Epithelial cell of esophagus (primary cell): Measurements from ENCODE around the gene TSGA10.

Experiments used
- DNase-seq: peaks from one replicate; pipeline ENCODE4 v3.0.0; 2010; ENCODE audit warnings: low read depth
- H3K4me3 ChIP-seq: 2 replicates; pipeline ENCODE4 v1.5.1; 2011; ENCODE audit warnings: mild to moderate bottlenecking, low read length, control low read depth
- TF ChIP-seq, protein P1 (sequence below): IDR thresholded peaks from 2 replicates; pipeline ENCODE4 v1.5.1; 2011; ENCODE audit warnings: low read depth, mild to moderate bottlenecking, low read length, control low read depth, inconsistent platforms; ENCODE audit not compliant: insufficient read depth; ENCODE audit errors: missing control alignments

TSGA10 gene

DNA sequence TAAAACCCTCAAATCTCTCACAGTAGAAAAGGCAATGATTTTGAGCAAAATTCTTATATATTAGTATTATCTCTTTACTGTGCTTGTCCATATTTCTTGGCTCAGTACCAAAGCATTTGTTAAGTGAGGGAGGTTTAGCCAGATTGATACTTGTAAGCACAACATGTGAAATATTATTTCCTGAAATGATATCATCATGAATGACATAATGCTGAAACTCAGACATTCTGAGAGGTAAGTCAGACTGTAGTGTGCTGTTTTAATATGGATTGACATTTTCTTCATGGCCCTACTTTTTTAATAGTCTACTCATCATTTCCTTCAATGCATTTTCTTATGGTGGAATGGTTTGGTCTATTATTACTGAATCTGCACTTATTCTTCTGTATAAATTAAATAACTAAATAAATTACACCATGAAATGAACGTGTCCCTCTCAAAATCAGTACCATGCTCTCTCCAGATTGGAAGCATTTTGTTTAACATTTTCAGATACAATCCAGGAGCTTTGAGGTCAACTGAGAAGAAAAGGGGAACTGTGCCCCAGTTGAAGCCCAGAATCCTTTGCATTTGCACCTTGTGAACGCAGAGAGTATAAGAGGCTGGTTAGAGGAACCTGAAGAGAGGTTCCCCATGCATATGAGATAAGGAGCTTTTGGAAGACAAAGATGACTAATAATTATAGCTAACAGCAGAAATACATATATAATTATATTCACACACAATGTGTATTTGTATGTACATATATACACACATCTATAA lies 168.7 kb downstream of the TSGA10 start:
- peak; percentile 78 for DNase-seq
- TF ChIP-seq, protein P1, sequence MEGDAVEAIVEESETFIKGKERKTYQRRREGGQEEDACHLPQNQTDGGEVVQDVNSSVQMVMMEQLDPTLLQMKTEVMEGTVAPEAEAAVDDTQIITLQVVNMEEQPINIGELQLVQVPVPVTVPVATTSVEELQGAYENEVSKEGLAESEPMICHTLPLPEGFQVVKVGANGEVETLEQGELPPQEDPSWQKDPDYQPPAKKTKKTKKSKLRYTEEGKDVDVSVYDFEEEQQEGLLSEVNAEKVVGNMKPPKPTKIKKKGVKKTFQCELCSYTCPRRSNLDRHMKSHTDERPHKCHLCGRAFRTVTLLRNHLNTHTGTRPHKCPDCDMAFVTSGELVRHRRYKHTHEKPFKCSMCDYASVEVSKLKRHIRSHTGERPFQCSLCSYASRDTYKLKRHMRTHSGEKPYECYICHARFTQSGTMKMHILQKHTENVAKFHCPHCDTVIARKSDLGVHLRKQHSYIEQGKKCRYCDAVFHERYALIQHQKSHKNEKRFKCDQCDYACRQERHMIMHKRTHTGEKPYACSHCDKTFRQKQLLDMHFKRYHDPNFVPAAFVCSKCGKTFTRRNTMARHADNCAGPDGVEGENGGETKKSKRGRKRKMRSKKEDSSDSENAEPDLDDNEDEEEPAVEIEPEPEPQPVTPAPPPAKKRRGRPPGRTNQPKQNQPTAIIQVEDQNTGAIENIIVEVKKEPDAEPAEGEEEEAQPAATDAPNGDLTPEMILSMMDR: no peak
- no peak overlapping the region for H3K4me3 ChIP-seq

DNA sequence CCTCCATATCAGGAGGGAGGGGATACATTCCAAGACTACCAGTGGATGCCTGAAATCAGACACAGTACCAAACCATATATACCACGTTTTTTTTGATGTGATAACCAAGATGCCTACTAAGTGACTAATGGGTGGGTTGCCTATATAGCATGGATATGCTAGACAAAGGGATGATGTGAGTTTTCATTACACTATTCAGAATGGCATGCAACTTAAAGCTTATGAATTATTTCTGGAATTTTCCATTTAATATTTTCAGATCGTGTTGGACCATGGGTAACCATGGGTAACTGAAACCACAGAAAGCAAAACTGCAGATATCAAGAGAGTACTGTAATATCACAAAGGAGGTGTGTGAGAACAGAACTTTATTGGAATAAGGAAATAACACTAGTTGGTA lies 179.1 kb downstream of the TSGA10 start:
- DNase-seq: no peak
- H3K4me3 ChIP-seq: no peak overlapping the region
- TF ChIP-seq, protein P1: no peak

DNA sequence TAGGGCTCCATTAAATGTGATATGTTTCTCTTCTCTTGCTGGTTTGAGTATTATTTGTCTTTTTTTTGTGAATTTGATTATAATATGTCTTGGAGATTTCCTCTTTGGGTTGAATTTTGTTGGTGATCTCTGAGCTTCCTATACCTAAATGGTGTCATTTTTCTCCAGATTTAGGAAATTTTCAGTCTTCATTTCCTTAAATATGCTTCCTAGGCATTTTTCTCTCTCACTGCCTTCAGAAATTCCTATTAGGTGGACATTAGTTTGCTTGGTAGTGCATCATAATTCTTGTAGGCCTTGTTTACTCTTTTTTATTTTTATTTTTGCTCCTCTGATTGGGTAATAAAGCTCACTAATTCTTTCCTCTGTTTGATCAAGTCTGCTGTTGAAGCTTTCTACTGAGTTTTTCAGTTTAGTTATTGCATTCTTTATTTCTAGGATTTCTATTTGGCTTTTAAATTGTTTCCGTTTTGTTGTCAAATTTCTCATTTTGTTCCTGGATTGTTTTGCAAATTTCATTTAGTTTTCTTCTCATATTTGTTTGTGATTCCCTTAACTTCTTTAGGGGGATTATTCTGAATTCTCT lies 182.1 kb downstream of the TSGA10 start:
- TF ChIP-seq, protein P1: no peak
- H3K4me3 ChIP-seq: no peak overlapping the region
- no peak for DNase-seq

DNA sequence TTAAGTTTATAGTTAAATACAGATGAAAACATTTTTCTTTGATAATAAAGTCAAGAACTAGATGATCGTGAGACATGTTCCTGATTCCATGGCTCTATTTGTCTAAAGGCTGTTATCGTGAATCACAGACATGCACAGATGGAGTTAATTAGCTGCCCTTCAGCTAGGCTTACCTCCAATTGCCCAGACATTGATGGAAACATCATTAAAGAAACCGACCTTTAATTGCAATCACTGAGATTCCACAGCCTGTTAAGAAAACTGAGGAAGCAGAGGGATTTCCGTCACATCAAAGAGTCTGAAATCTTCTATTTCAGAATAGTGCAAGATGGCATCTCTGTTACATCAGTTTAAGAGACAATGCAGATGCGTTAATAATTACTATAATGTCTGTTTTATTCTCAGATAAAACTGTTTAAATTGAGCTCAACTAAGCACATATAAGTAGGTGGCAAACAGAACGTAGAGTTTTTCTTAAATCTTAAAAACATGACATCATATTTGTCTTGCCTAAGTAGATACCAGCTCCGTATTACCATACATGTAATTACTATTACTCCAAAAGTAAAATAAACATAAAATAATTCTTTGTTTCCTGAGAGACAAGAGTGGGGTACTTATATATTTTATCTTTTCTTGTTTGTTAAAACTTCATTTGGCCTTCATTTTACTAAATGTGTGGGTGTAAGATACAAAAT lies 194.8 kb downstream of the TSGA10 start:
- TF ChIP-seq, protein P1: no peak
- no peak overlapping the region for H3K4me3 ChIP-seq
- no peak for DNase-seq

DNA sequence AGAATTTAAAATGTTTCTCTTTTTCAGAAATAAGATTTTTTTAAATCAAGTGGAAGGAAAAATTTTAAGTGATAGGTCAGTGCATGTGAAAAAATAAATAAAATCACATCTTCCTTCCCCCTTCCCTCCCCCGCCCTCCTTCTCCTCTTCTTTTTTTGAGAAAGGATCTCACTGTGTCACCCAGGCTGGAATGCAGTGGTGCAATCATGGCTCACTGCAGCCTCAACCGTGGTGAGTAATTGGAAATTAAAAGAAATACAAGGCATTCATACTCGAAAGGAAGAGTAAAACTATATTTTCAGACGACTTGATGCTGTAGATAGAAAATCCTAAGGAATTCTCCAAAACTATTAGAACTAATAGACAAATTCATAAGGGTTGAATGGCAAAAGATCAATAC lies 201.8 kb downstream of the TSGA10 start:
- H3K4me3 ChIP-seq: no peak overlapping the region
- DNase-seq: peak; percentile 42
- TF ChIP-seq, protein P1: no peak

DNA sequence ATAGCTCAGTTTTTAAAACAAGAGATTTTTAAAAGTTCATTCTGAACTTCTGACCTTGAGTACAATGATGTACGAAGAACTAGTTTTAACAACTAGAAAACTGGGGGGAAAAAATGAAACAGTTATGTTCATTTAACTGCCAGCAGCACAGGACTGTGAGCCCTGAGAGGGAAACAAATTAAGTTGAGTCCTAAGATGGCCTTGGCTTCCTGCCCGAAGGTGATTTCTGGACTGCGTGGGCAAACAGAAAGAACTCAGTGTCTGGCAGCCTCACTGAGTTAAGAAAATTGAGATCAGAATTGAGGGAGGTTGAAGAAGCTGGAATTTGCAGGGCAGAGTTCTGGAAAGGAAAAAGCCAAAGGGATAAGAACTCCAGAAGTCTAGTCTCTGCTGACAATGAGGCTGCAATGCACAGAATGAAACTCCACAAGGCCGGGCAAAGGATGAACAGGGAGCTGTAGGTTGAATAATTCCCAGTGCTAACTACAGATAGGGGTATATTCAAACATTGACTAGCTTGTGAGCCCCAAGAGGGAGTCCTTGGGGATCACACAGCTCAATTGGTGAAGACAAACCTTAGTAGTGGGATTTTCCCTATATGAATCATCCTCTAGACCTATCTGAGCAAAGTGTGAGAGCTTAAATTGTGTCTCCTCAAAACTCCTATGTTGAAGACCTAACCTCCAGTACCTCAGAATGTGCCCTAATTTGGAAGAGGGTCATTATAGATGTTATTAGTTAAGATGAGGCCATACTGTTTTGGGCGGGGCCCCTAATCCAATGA lies 205.6 kb downstream of the TSGA10 start:
- no peak overlapping the region for H3K4me3 ChIP-seq
- DNase-seq: no peak
- TF ChIP-seq, protein P1: no peak
